NCI-H748 (cell line): ENCODE results near the gene CYP19A1.
A peak's percentile ranks its signal among the peaks of the same experiment; 100 is the strongest.

ENCODE experiments used
- DNase-seq: peaks from one replicate; lab custom pipeline; 2025; ENCODE audit not compliant: unreplicated experiment; lab: John Stamatoyannopoulos, UW

CYP19A1 gene

DNA sequence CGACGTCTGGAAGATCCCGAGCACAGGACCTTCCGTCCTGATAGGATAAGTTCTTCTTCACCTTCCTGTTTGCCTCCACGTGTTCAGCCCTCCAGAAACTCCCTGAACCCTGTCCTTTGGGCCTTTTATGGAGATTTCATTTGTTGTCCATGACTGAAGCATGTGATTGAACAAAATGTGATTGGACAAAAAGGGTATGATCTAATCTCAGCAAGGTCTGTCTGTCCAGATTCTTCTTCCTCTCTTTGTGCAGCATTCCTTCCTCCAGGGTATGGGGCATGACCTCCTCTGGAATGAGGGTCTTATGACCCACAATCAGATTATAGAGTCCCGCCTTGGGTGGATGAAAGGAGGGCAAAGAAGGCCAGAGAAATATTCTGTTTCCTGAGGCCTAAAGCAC lies at the start of gene CYP19A1:
Gene CYP19A1, minus strand, starts transcription at position 101 of the 400 bp plus-strand sequence. CDS start 95,684 bp downstream, outside the sequence.
- no peak for DNase-seq

DNA sequence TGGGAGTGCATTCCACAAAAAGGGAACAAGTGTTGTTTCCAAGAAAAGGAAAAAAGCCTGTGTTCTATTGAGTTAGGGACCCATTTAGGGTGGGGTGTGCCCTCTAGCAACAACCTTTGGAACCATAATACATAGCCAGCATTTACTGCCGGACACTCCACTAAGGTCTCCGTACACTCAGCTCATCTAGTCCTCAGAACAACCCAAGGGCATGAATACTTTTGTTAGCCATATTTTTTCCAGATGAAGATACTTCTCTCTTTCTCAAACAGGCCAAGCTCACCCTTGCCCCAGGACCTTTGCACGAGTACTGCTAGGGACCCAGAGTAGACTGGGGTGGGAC lies 49.3 kb upstream of the CYP19A1 start:
- DNase-seq = no peak

DNA sequence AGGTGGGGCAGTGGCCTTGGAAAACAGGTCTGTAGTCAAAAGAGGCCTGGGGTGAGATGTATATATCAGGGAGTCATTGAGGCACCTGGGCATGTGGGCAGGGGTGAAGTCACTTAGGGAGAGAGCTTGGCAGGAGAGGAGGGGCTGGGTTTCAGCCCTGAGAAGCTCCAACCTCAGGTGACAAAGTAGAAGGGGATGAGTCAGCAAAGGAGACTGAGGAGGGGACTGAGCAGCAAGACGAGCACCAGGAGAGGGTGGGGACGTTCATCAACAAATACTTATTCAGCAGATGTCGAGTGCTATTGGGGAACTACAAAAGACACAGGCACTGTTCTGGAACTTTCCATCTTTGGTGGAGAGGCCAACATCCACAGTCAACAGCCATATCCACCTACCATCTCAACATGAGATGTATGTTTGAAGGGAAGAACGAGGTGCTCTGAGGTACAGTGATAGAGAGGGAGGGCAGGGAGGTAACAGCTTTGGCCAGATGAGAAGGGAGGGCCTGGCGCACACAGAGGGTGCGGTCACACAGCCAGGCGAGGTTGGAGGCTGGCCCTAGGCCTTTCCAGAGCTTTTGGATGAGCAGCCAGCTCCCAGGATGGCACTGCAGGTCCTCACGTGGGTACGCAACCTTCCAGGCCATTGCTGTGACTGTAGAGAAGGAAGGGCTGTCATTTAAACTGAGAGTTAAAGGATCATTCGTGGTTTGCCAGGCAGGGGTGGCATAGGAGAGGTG lies 48.7 kb upstream of the CYP19A1 start:
- no peak for DNase-seq

DNA sequence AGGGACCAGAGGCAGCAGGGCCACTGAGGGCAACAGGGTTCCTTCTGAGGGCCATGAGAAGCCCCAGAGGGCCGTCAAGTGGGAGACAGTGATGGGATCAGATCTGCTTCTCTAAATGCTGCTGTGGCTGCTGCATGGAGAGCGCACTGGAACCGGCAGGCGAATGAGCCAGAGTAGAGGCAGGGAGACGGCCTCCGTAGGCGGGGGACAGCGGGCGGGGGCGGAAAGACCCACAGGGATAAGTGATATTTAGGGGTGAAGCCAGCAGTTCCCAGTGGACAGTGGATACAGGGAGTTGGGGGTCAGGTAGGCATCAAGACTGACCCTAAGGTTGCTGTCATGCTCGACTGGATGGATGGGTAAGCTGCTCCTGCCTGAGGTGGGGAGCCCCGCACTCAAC lies 48.1 kb upstream of the CYP19A1 start:
- DNase-seq = no peak

DNA sequence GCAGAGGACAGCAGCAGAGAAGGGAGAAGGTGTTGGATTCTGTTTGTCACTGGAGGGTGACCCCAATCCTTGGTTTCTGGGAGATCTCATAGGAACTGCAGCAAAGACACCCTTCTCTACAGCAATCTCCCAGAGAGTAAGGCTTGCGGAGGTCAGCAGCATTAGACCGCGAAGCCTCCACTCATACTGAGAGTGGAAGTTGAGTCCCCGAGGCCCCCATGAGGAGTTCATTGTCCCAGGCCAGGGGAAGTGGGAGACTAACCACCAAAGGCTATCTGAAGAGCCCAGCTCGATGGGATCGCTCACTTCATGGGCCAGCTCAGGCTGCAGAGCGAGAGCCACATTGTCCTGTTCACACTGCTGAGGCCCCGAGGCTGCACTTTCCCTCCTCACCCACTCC lies 47.6 kb upstream of the CYP19A1 start:
- no peak for DNase-seq

DNA sequence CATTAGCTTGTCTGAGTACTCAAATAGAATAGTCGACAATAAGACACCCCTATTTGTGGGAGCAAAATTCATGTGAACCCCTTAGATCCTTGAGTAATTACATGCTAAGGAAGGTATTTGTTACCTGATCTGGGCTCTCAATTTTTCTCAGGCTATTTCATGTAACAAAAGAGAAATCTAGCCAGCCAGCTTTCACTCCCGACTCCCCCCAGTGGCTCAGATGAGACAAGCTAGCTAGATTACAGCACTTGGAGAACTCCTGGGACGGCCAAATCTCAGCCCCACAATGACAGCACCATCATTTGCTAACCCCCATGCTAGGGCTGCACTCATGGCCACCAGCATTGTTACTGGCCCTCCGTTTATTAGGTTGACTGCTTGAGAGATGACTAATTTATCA lies 44.4 kb upstream of the CYP19A1 start:
- DNase-seq = peak; percentile 37

DNA sequence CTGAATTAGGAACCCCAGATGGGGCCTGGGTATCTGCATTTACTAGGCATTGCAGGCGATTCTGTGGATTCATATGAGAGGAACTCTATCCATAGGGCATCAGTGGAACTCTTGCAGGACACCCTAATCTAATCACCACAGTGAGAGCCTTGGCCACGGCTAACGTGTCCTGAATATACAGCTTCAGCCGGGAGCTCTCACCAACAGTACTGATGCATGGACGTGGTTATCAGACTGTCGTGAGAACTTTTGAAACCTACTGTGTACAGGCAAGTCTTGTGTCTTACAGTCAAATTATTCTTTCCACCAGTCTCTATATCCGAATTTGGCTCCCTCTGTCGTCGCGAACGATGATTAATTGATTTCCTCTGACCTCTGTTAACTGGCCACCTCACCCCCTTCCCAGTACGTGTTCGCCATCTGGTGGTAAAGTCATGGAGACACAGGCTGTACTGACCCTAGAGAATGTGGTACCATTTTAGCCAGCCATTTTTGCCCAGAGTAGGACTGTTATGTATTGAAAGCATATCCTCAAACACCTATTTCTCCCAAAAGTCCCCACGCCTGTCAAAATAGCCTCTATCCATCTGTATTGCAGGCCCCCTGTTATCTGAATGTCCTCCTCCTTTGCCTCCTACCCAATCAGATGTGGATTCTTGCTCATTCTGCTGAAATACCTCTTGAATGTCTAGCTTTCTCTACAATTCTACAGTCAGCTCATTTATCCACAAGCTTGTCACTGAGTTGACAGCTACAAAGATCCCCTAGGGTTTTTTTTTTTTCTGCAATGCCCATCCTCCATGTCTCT lies 42.8 kb upstream of the CYP19A1 start:
- DNase-seq = peak; percentile 82

DNA sequence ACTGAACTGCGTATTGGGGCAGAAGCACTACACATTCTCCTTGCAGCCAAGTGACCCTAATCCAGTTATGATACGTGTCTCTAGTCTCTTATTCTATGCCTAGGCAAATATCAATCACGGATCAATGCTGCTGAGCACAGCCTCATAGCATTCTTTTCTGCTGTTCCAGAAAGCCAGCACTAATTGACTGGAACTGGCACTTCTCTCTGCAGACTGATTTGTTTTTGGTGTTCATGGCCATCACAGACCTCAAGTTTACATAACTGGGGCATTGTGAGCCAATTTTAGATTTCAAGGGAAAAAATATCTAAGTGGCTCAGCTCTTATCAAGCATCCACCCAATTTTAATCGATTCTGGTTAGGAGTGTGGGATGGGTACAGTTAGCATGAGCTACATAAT lies 41.0 kb upstream of the CYP19A1 start:
- DNase-seq = no peak

DNA sequence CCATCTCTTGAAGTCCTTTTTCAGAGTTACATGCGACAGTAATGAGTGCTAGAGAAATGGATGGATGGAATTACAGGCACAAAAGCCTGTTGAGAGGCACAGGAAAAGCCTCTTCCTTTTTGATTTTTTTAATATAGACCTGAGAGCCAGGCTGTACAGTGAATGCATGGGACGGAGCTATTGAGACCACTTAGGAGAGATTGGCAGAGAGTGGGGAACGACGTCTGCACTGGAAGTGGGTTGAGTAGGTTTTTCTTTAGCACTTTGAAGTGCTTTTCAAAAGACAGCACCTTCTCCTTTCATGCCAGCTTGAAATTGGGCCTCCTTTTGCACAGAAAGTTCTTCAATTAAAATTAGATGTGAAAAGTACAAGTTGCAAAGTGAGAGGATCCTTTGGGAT lies 40.0 kb upstream of the CYP19A1 start:
- no peak for DNase-seq

DNA sequence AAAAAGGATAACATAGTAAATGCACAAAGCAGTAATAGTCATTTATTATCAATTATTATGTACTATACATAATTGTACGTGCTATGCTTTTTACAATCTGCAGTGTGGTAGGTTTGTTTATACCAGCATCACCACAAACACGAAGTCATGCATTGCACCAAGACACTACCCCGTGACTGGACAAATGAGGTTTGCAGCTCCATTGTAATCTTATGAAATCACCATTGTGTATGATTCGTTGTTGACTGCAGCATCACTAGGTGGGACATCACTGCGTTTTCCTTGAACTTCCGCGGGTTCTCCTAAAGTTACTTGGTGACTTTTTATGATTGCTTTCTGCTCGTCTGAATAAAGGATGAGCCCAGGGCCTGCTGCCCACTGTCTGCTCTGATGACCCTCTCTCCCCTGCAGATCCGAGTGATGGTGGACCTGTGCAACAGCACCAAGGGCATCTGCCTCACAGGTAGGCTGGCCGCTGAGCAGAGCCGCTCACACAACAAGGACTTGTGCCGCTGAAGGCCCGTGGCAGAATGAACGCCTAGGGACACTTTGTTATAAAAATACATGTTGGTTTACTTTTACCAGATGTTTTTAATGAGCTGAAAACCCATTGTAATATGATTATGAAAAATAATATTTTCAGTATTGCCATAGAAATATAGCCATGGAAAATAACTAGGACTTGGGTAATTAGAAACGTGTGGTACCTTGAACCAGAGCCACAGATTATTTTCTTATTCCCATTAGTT lies 38.8 kb upstream of the CYP19A1 start:
- DNase-seq = no peak

DNA sequence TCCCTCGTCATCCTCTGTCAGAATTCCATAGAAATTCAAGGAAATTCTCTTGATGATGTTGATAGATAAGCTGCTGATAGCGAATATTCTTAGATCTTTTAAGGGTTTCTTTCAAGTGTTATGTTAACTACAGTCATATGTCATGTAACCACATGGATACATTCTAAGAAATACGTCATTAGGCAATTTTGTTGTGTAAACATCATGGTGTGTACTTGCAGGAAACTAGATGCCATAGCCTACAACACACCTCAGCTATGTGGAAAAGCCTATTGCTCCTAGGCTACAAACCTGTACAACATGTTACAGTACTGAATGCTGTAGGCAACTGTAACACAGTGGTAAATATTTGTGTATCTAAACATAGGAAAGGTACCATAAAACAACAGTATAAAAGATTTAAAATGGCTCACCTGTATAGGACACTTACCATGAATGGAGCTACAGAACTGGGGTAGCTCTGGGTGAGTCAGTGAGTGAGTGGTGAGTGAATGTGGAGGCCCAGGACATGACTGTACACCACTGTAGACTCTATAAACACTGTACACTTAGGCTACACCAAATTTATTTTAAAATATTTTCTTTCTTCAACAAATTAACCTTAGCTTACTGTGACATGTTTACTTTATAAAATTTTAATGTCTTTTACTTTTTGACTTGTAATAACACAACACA lies 37.7 kb upstream of the CYP19A1 start:
- DNase-seq = peak; percentile 68

DNA sequence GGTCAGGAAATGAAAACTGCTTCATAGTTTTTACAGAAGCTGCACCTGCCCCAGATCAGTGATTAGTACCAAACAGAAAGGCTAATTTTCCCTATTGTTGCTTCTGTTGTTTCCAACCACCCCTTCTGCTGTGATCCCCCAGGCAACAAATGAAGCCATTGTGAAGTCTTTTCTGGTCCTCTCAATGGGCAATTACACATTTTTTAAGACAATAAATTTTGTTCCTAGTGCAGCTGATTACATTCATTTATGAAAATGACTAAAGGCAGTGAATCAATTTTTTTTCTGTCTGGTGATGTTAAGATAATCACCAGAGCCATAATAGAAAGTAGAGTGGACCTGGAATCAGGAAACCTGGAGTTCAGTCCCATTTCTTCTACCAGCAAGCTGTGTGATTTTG lies 35.7 kb upstream of the CYP19A1 start:
- DNase-seq = peak; percentile 96

DNA sequence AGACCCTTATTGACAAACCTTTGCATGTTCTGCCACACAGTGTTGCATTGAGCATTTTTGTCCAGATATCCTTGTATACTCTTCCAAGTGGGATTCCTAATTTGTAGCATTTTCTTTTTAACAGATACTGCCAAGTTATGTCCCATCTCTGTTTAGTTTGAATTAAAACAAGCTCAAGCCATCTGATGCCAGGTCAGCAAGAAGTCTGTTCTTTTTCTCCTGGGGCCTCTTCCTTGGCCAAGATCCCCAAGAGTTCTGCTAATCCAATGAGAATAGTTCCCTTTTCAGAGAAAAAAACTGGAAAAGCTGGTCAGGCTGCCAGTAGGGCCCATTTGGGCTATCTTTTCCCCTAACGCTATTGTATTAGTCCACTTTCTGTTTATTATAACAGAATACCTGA lies 32.9 kb upstream of the CYP19A1 start:
- DNase-seq = no peak

DNA sequence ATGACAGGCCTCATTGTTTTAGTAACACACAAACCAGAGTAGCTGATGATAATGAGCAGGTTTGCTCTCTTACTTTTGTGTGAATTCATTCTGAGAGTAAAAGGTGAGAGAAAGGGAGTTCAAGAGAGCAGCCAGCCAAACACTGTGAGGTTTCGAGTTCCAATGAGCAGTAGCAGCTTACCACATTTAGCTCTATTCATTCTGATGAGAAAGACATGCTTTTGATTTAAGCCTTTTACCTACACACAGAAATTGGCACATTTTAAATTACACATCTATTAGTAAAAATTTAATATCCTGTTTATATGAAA lies 31.0 kb upstream of the CYP19A1 start:
- DNase-seq = no peak

DNA sequence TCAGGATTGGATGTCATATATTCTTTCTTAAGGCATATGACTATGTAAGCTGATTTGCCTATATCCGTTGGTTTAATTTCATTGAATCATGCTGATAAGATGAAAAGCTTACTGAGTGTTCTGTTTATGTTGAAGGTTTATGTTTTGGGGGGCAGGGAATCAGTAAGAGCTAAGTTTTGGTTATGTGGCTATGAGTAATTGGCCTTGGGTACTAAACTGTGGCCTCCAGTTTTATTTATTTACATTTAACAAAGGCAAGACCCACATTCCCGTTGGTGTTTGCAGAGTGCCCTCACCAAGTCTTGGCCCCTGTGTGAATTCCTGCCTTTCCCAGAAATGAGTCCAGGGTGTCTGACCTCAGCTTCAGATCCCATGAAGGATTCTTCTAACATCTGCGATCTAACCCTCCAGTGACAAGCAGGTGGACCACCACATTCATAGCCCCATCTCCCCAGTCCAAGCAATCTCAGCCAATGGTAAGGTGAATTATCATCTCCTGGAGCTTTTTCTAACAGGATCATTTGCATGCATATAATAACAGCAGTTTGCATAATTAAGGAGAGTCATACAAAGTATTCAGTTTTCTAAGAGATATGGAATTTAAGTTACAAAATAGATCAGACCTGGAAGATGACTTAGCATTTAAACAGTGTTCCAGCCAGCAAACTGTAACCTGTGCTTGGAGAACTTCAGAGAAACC lies 30.5 kb upstream of the CYP19A1 start:
- DNase-seq = no peak

DNA sequence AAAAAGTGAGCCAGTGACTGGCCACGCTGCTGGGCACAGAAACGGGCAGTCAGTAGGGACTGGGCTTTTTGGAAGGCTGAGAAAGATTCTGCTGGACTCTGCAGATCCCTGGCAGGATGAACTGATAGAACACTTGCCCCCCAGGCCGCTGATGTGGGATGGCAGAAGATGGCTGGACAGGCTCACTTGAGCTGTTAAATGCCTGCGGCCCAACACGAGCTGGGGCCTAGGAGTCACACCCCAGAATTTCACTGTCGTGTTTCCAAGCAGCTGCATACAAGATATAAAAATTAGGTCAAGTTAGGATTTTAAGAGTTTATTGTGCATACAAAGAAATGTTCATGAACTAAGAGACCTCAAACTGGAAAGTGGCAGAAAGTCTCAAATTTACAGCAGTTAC lies 29.9 kb upstream of the CYP19A1 start:
- DNase-seq = no peak

DNA sequence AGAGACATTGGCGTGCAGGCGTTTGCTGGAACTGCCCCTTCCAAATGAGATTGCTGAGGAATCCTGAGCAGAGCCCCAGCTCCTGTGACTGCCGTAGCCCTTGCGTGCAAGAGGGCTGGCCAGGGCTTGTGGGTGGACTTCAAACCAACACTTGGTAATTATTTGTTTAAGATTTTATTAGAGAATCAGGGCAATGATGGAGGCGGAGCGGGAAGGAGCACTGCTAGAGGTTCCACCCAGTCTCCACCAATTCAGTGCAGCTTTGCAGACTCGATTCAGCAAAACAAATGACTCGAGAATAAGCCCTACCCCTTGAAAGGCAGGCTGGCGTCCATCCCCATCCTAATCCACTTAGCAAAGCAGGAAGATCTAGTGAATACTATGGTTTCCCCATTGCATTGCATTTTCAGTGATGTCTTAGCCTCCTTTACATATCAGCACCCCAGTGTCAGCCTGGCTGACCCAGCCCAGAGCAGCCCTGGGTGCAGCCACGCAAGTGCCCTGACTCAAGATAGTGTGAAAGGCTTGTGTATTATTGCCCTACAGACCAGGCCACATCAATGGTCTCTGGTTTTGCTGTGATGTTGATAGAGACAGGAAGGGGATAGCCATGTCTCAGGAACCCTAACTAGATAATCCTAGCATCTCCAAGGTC lies 29.1 kb upstream of the CYP19A1 start:
- DNase-seq = no peak

DNA sequence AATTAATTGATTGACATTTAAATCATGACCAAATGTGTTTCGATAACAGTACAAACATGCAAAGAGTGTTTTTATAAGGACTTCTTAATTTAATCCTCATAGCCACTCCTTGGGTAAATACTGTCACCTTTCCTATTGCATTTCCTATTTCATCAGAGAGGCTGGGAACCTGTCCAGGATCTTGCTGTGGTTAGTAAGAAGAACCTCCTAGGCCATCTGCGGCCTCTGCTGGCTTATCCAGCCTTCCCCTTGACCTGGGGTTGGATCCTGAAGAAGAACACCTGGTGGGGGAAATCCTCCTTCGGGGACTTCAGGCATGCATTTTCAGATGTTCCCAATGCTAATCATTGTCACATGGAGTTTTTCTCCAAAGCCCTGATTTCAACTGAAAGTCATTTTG lies 28.5 kb upstream of the CYP19A1 start:
- DNase-seq = peak; percentile 33

DNA sequence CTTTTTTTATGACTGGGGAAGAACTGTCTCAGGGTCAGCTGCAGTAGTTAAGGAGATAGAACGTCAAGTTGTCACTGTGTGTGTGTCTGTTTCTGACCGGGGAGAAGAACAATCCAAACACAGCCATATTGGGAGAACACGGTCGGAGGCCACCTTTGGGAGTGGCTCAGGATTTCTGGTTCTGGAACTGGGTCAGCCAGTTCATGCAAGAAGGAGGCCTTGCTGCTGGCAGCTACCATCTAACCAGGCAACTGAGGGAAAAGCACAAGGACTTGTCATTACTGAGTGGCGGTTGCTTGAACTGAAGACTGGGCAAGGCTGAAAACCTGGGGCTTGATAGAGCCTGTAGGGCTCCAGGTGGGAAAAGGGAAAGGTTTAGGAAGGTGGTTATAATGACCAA lies 27.7 kb upstream of the CYP19A1 start:
- DNase-seq = no peak

DNA sequence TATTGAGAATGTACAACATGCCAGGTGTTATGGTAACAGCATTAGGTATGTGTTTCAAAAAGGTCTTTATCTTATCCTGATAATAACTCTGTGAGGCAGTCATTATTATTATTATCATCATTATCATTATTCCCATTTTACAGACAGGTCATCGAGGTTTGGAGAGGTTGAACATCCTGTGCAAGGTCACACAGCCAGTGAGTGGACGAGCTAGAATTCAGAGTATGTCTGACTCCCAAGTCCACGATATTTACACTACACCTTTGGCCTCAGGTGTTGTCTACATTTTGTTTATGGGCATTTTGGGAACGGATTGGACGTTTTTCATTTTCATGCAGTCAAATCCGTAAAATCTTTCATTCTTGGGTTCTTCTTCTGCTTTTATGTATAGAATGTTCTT lies 27.0 kb upstream of the CYP19A1 start:
- no peak for DNase-seq
